ENCODE data around the gene UBALD1.

UBALD1 gene

GRCh38 chr16:4624827-4625559, 10.3 kb upstream of the UBALD1 start:
- H4K20me1 ChIP-seq (ENCODE audit: insufficient read depth, low read length): no peaks in the 10 kb centered on the region
- H3K9ac ChIP-seq (ENCODE audit: low read length): peak overlapping the region; percentile 87
- peaks cover 12% of the 10 kb centered on the region for H3K36me3 ChIP-seq (ENCODE audit: insufficient read depth, low read length)
- H3K4me2 ChIP-seq (ENCODE audit: low read length): peak overlapping the region; percentile 99
- H3K4me3 ChIP-seq (ENCODE audit: low read depth, low read length, poor library complexity, severe bottlenecking): peak overlapping the region; percentile 92
- H3F3A ChIP-seq (ENCODE audit: insufficient read depth, low read length): no peaks in the 10 kb centered on the region
- no peaks in the 10 kb centered on the region for H3K9me3 ChIP-seq (ENCODE audit: low read length)
- peak overlapping the region; percentile 69 for H3K27ac ChIP-seq (ENCODE audit: low read depth, low read length, poor library complexity, severe bottlenecking)
- peaks cover 31% of the 10 kb centered on the region for H3K79me2 ChIP-seq (ENCODE audit: insufficient read depth, low read length)
- H3K4me1 ChIP-seq (ENCODE audit: insufficient read depth, low read length, severe bottlenecking): peaks cover 22% of the 10 kb centered on the region
- no peaks in the 10 kb centered on the region for H3K27me3 ChIP-seq (ENCODE audit: insufficient read depth, low read length)
- no peak overlapping the region for H2AFZ ChIP-seq (ENCODE audit: low read length)
- no peak for TF ChIP-seq EZH2 (IDR thresholded peaks at IDR 0.05; ENCODE audit: borderline replicate concordance, low read length)
- no peak for TF ChIP-seq CTCF (IDR thresholded peaks at IDR 0.05; ENCODE audit: low read length)
- H3K9me2 ChIP-seq (ENCODE audit: low read depth, low read length): no peaks in the 10 kb centered on the region

- Histone ChIP-seq H3K27ac (ENCODE audit: low read depth, low read length, poor library complexity, severe bottlenecking) (peak within 1 kb of the TSS; percentile 69), H4K20me1 (ENCODE audit: insufficient read depth, low read length) (no peaks in the 10 kb centered on the region), H3K36me3 (ENCODE audit: insufficient read depth, low read length) (peaks cover 12% of the 10 kb centered on the region; the same call in 1 of the 2 replicates), H3K4me2 (ENCODE audit: low read length) (peak within 1 kb of the TSS; percentile 99), H3K27me3 (ENCODE audit: insufficient read depth, low read length) (no peaks in the 10 kb centered on the region), H3K9me3 (ENCODE audit: low read length) (no peaks in the 10 kb centered on the region), H3K79me2 (ENCODE audit: insufficient read depth, low read length) (peaks cover 28% of the 10 kb centered on the region), H2AFZ (ENCODE audit: low read length) (no peak within 1 kb of the TSS), H3F3A (ENCODE audit: insufficient read depth, low read length) (no peaks in the 10 kb centered on the region), H3K9ac (ENCODE audit: low read length) (peak within 1 kb of the TSS; percentile 87), H3K9me2 (ENCODE audit: low read depth, low read length) (no peaks in the 10 kb centered on the region), H3K4me1 (ENCODE audit: insufficient read depth, low read length, severe bottlenecking) (peaks cover 22% of the 10 kb centered on the region), H3K4me3 (ENCODE audit: low read depth, low read length, poor library complexity, severe bottlenecking) (peak within 1 kb of the TSS; percentile 92)
- TF ChIP-seq CTCF (IDR thresholded peaks at IDR 0.05; ENCODE audit: low read length) (peak; percentile 99), EZH2 (IDR thresholded peaks at IDR 0.05; ENCODE audit: borderline replicate concordance, low read length) (no peak)
These were observed 9.5 kb upstream of the UBALD1 start, which contains the start of gene MGRN1 for GRCh38 chr16:4624015-4624826. Gene MGRN1, plus strand, starts transcription at chr16:4624826. Its CDS starts 135 bp downstream, at chr16:4624961.

- Histone ChIP-seq H3K4me3 (ENCODE audit: low read depth, low read length, poor library complexity, severe bottlenecking) (peak overlapping the region; percentile 92), H4K20me1 (ENCODE audit: insufficient read depth, low read length) (no peaks in the 10 kb centered on the region), H3K9me2 (ENCODE audit: low read depth, low read length) (no peaks in the 10 kb centered on the region), H3K36me3 (ENCODE audit: insufficient read depth, low read length) (peaks cover 12% of the 10 kb centered on the region; the same call in 1 of the 2 replicates), H3K4me2 (ENCODE audit: low read length) (peak overlapping the region; percentile 99), H3K27me3 (ENCODE audit: insufficient read depth, low read length) (no peaks in the 10 kb centered on the region), H3F3A (ENCODE audit: insufficient read depth, low read length) (no peaks in the 10 kb centered on the region), H3K27ac (ENCODE audit: low read depth, low read length, poor library complexity, severe bottlenecking) (peak overlapping the region; percentile 56), H2AFZ (ENCODE audit: low read length) (no peak overlapping the region), H3K9me3 (ENCODE audit: low read length) (no peaks in the 10 kb centered on the region), H3K9ac (ENCODE audit: low read length) (no peak overlapping the region; the same call in 1 of the 2 replicates), H3K79me2 (ENCODE audit: insufficient read depth, low read length) (peaks cover 24% of the 10 kb centered on the region), H3K4me1 (ENCODE audit: insufficient read depth, low read length, severe bottlenecking) (peaks cover 27% of the 10 kb centered on the region)
- TF ChIP-seq EZH2 (IDR thresholded peaks at IDR 0.05; ENCODE audit: borderline replicate concordance, low read length) (no peak), CTCF (IDR thresholded peaks at IDR 0.05; ENCODE audit: low read length) (no peak)
These were observed 8.9 kb upstream of the UBALD1 start for GRCh38 chr16:4623593-4623992.
